Measurements from ENCODE around the gene ZBTB7B.

GRCh38 chr1:154972213-154972516 lies 30.4 kb upstream of the ZBTB7B start:
- TF ChIP-seq, protein P1, sequence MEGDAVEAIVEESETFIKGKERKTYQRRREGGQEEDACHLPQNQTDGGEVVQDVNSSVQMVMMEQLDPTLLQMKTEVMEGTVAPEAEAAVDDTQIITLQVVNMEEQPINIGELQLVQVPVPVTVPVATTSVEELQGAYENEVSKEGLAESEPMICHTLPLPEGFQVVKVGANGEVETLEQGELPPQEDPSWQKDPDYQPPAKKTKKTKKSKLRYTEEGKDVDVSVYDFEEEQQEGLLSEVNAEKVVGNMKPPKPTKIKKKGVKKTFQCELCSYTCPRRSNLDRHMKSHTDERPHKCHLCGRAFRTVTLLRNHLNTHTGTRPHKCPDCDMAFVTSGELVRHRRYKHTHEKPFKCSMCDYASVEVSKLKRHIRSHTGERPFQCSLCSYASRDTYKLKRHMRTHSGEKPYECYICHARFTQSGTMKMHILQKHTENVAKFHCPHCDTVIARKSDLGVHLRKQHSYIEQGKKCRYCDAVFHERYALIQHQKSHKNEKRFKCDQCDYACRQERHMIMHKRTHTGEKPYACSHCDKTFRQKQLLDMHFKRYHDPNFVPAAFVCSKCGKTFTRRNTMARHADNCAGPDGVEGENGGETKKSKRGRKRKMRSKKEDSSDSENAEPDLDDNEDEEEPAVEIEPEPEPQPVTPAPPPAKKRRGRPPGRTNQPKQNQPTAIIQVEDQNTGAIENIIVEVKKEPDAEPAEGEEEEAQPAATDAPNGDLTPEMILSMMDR (IDR thresholded peaks at IDR 0.05; ENCODE audit: low read length), result no peak
- no peak for TF ChIP-seq EZH2 (IDR thresholded peaks at IDR 0.05; ENCODE audit: borderline replicate concordance, low read length)
